Stimulated activated CD4-positive, alpha-beta T cell treated with anti-CD3 and anti-CD28 coated beads, Interleukin-12 subunit alpha, Interleukin-12 subunit beta, amount 100 ng/mL, for 24 hours (primary cell): ENCODE results near the gene PAK6.
A peak's percentile ranks its signal among the peaks of the same experiment; 100 is the strongest.

Experiments used
- DNase-seq, 2 experiments: peaks; one replicate each; pipeline ENCODE4 v3.0.0-alpha.2; 2020; ENCODE audit warnings: low read depth in 2 of 2

The PAK6 gene

GRCh38 chr15:40255033-40255432, 16.2 kb downstream of the PAK6 start:
- no peak for DNase-seq

GRCh38 chr15:40256638-40257235, 17.9 kb downstream of the PAK6 start:
- DNase-seq: no peak

GRCh38 chr15:40257656-40258450, 19.0 kb downstream of the PAK6 start:
- no peak for DNase-seq

- DNase-seq: no peak
These were observed 19.7 kb downstream of the PAK6 start for GRCh38 chr15:40258544-40258943.

- DNase-seq: no peak
These were observed 20.2 kb downstream of the PAK6 start for GRCh38 chr15:40259021-40259420.

GRCh38 chr15:40263024-40263754, 24.3 kb downstream of the PAK6 start:
- no peak for DNase-seq

- no peak for DNase-seq
These were observed 25.7 kb downstream of the PAK6 start for GRCh38 chr15:40264321-40265153.

- no peak for DNase-seq
These were observed 26.5 kb downstream of the PAK6 start for GRCh38 chr15:40265355-40265754.

GRCh38 chr15:40265875-40266274, 27.0 kb downstream of the PAK6 start:
- no peak for DNase-seq

GRCh38 chr15:40266828-40267304, 28.0 kb downstream of the PAK6 start:
- DNase-seq: no peak

GRCh38 chr15:40267670-40268069, 28.8 kb downstream of the PAK6 start:
- no peak for DNase-seq

- DNase-seq: no peak
These were observed 30.7 kb downstream of the PAK6 start for GRCh38 chr15:40269604-40270003.

GRCh38 chr15:40270246-40270995, 31.6 kb downstream of the PAK6 start:
- DNase-seq: no peak

GRCh38 chr15:40271685-40272484, 33.0 kb downstream of the PAK6 start:
- DNase-seq: no peak

GRCh38 chr15:40272485-40273056, 33.7 kb downstream of the PAK6 start:
- no peak for DNase-seq

GRCh38 chr15:40273428-40273827, 34.6 kb downstream of the PAK6 start:
- no peak for DNase-seq

- peak; percentile 75 to 83 for DNase-seq
These were observed 35.7 kb downstream of the PAK6 start for GRCh38 chr15:40274350-40275274.

GRCh38 chr15:40275523-40275922, 36.7 kb downstream of the PAK6 start:
- no peak for DNase-seq

- DNase-seq: no peak
These were observed 37.1 kb downstream of the PAK6 start for GRCh38 chr15:40275954-40276353.
